Fibroblast of villous mesenchyme (primary cell): ENCODE measurements around the gene PCP2. TPM values are rescaled to one million over a fixed set of nuclear protein-coding genes. Genes with fewer than 3 reads are reported as not detected.

Experiments used
- DNase-seq: peaks from one replicate; pipeline ENCODE4 v3.0.0-alpha.2; 2010; ENCODE audit warnings: low read depth
- H3K4me3 ChIP-seq: 2 replicates; pipeline ENCODE4 v1.5.1; 2011; ENCODE audit warnings: low read depth, mild to moderate bottlenecking, low read length
- CTCF ChIP-seq: IDR thresholded peaks from 2 replicates; pipeline ENCODE4 v1.5.1; 2012; ENCODE audit warnings: low read depth, mild to moderate bottlenecking, low read length; ENCODE audit not compliant: insufficient read depth
- total RNA-seq: library from RNA; depleted of rRNA; stranded (reverse); fragments of >200 nt; gene quantifications from 2 replicates; pipeline ENCODE4 v1.2.3, GENCODE V29; 2012

The PCP2 gene
- total RNA-seq, 1 donor: 0.43 TPM

GRCh38 chr19:7650148-7650547 is 16.6 kb upstream of the PCP2 start:
- no peak for TF ChIP-seq CTCF
- no peak for DNase-seq
- H3K4me3 ChIP-seq: no peak overlapping the region

GRCh38 chr19:7648265-7649014 is 14.9 kb upstream of the PCP2 start:
- DNase-seq: no peak
- no peak overlapping the region for H3K4me3 ChIP-seq
- TF ChIP-seq CTCF: no peak

- no peak for TF ChIP-seq CTCF
- no peak overlapping the region for H3K4me3 ChIP-seq
- DNase-seq: no peak
These were observed 13.6 kb upstream of the PCP2 start for GRCh38 chr19:7647156-7647555.

- H3K4me3 ChIP-seq: no peak overlapping the region
- no peak for DNase-seq
- TF ChIP-seq CTCF: no peak
These were observed 12.8 kb upstream of the PCP2 start for GRCh38 chr19:7646426-7646700.

- no peak for TF ChIP-seq CTCF
- no peak overlapping the region for H3K4me3 ChIP-seq
- no peak for DNase-seq
These were observed 12.3 kb upstream of the PCP2 start for GRCh38 chr19:7645656-7646425.

- no peak for DNase-seq
- no peak for TF ChIP-seq CTCF
- no peak overlapping the region for H3K4me3 ChIP-seq
These were observed 11.6 kb upstream of the PCP2 start for GRCh38 chr19:7645163-7645562.
